HL-60 (cell line): ENCODE results near the gene SOX21.

Experiments
- DNase-seq, 2 experiments: peaks; one replicate each; pipeline ENCODE4 v3.0.0-alpha.2; 2010 to 2020; ENCODE audit warnings: low read depth in 1 of 2, low spot score in 1 of 2
- H3K27ac ChIP-seq: fragments of 250-450 bp; sonication (Bioruptor Pico); replicated peaks from 2 replicates; pipeline ENCODE4 v1.5.1; 2020; ENCODE audit warnings: mild to moderate bottlenecking, moderate library complexity
- H3K27me3 ChIP-seq: fragments of 250-450 bp; sonication (Bioruptor Pico); 2 replicates; pipeline ENCODE4 v1.5.1; 2021; ENCODE audit warnings: mild to moderate bottlenecking, moderate library complexity; ENCODE audit not compliant: insufficient read depth, poor library complexity, severe bottlenecking
- H3K4me3 ChIP-seq: replicated peaks from 2 replicates; pipeline ENCODE4 v1.5.1; 2011; ENCODE audit warnings: mild to moderate bottlenecking, control low read depth, low read length; ENCODE audit not compliant: insufficient read depth
- CTCF ChIP-seq: IDR thresholded peaks from one replicate; pipeline ENCODE4 v1.5.1; 2011; ENCODE audit warnings: low read length, control low read depth, inconsistent platforms; ENCODE audit not compliant: insufficient read depth
- GABPA ChIP-seq: IDR thresholded peaks from 2 replicates; pipeline ENCODE4 v1.6.1; 2012; ENCODE audit warnings: low read depth
- POLR2AphosphoS5 ChIP-seq: IDR thresholded peaks from 2 replicates; pipeline ENCODE4 v1.6.1; 2012; ENCODE audit warnings: low read depth
- REST ChIP-seq: IDR thresholded peaks from 2 replicates; pipeline ENCODE4 v1.6.1; 2012; ENCODE audit warnings: low read depth; ENCODE audit not compliant: insufficient replicate concordance
- SPI1 ChIP-seq: IDR thresholded peaks from 2 replicates; pipeline ENCODE4 v1.6.1; 2012; ENCODE audit warnings: low read depth, mild to moderate bottlenecking, borderline replicate concordance

The SOX21 gene

GRCh38 chr13:94672400-94672799 lies 39.9 kb downstream of the SOX21 start:
- no peak for TF ChIP-seq GABPA
- DNase-seq, result no peak

GRCh38 chr13:94667190-94667589 lies 45.2 kb downstream of the SOX21 start:
- Histone ChIP-seq H3K4me3 (no peak overlapping the region), H3K27ac (no peak overlapping the region), H3K27me3 (peaks cover 17% of the 10 kb centered on the region)
- DNase-seq, result no peak
- no peak for TF ChIP-seq REST
- TF ChIP-seq CTCF, result no peak
- TF ChIP-seq SPI1, result no peak

More at GRCh38 chr13:94672400-94672799, 39.9 kb downstream of the SOX21 start:
- Histone ChIP-seq H3K4me3 (no peak overlapping the region), H3K27ac (no peak overlapping the region), H3K27me3 (no peaks in the 10 kb centered on the region)

GRCh38 chr13:94666065-94666464 lies 46.3 kb downstream of the SOX21 start:
- peaks cover 24% of the 10 kb centered on the region for H3K27me3 ChIP-seq
- no peak for DNase-seq
- no peak overlapping the region for H3K27ac ChIP-seq
- H3K4me3 ChIP-seq, result no peak overlapping the region
- TF ChIP-seq REST (no peak), SPI1 (no peak), POLR2AphosphoS5 (no peak), CTCF (no peak), GABPA (no peak)

- no peak for DNase-seq
- TF ChIP-seq POLR2AphosphoS5 (no peak), GABPA (no peak)
- H3K27me3 ChIP-seq, result peaks cover 29% of the 10 kb centered on the region
- no peak overlapping the region for H3K27ac ChIP-seq
- no peak overlapping the region for H3K4me3 ChIP-seq
Observed at GRCh38 chr13:94664889-94665288, 47.5 kb downstream of the SOX21 start.

- DNase-seq, result no peak
- Histone ChIP-seq H3K4me3 (no peak overlapping the region), H3K27ac (no peak overlapping the region), H3K27me3 (peaks cover 40% of the 10 kb centered on the region)
- TF ChIP-seq POLR2AphosphoS5, result no peak
- TF ChIP-seq CTCF, result no peak
- no peak for TF ChIP-seq SPI1
- no peak for TF ChIP-seq REST
- no peak for TF ChIP-seq GABPA
Observed at GRCh38 chr13:94662274-94662945, 49.9 kb downstream of the SOX21 start.
